ENCODE measurements around the gene FCN1. TPM values are rescaled to one million over a fixed set of nuclear protein-coding genes. Genes with fewer than 3 reads are reported as not detected.

FCN1 gene
- total RNA-seq, 1 donor from 2014 or later = not detected

DNA sequence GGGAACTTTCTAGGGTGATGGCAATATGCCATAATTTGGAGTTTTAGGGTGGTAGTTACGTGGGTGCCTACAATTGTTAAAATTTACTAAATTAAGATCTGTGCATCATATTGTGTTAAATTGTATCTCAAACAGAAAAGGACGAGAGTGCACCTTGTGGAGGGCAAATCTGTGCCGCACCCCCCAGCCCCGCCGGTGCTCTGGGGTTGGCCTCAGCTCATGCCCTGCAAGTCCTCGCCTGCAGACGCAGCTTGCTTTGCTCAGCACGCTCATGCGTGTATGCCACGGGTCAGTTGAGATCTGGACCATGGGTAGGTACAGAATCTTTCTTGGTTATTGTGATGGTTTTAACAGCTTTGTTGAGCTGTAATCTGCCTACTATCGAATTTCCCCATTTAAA is 33.7 kb upstream of the FCN1 start:
- TF ChIP-seq, protein P1, sequence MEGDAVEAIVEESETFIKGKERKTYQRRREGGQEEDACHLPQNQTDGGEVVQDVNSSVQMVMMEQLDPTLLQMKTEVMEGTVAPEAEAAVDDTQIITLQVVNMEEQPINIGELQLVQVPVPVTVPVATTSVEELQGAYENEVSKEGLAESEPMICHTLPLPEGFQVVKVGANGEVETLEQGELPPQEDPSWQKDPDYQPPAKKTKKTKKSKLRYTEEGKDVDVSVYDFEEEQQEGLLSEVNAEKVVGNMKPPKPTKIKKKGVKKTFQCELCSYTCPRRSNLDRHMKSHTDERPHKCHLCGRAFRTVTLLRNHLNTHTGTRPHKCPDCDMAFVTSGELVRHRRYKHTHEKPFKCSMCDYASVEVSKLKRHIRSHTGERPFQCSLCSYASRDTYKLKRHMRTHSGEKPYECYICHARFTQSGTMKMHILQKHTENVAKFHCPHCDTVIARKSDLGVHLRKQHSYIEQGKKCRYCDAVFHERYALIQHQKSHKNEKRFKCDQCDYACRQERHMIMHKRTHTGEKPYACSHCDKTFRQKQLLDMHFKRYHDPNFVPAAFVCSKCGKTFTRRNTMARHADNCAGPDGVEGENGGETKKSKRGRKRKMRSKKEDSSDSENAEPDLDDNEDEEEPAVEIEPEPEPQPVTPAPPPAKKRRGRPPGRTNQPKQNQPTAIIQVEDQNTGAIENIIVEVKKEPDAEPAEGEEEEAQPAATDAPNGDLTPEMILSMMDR (IDR thresholded peaks at IDR 0.05) = no peak
- peaks cover 8% of the 10 kb centered on the region for H3K9me3 Mint-ChIP-seq (ENCODE audit: unreplicated experiment)
- no peak overlapping the region for H3K4me3 Mint-ChIP-seq (ENCODE audit: unreplicated experiment)
- H3K27me3 Mint-ChIP-seq (ENCODE audit: unreplicated experiment) = peaks cover 3% of the 10 kb centered on the region
- no peaks in the 10 kb centered on the region for H3K36me3 Mint-ChIP-seq (ENCODE audit: unreplicated experiment)
- no peaks in the 10 kb centered on the region for H3K4me1 Mint-ChIP-seq (ENCODE audit: unreplicated experiment)
- H3K27ac Mint-ChIP-seq (ENCODE audit: unreplicated experiment) = no peak overlapping the region
- DNase-seq (ENCODE audit: extremely low spot score, unreplicated experiment) = no peak

DNA sequence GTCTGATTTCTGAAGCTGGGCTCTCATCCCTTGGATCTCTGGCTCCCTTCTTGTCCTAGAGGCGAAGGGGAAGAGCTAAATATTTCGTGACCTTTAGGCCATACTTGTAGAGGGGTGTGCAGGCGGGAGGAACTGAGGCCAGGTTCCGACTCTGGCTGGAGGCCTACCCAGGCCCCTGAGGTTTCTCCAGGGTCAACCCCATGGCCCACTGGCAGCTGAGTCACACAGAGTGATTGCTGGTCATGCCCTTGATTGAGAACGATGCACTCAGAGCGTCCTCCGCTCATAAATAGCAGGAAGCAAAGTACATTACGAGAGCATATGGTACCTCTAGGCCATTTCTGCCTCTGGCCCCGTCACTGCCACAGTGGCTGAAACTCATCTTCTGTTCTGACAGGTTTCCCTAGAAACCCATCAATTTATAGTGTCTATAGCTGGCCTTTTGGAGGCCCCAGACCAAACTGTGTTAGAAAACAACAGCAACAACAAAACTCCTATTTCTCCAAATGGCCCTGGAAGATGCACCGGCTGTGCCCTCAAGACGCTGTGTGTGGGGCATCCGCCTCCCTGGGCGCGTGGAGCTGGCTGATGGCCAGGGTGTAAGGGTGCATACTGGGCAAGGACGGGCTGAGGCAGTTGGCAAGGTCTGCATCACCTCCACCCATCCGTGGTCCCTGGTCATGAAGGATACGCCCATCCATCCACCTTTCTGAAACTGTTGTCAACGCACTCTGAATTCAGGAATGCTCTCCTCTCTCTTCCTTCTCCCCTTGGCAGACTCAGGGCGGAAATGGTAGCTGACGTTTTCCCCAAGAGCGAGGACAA is 32.9 kb upstream of the FCN1 start:
- Mint-ChIP-seq H3K9me3 (ENCODE audit: unreplicated experiment) (peaks cover 8% of the 10 kb centered on the region), H3K36me3 (ENCODE audit: unreplicated experiment) (no peaks in the 10 kb centered on the region), H3K27ac (ENCODE audit: unreplicated experiment) (no peak overlapping the region), H3K4me1 (ENCODE audit: unreplicated experiment) (no peaks in the 10 kb centered on the region), H3K4me3 (ENCODE audit: unreplicated experiment) (no peak overlapping the region), H3K27me3 (ENCODE audit: unreplicated experiment) (peaks cover 3% of the 10 kb centered on the region)
- TF ChIP-seq, protein P1 (IDR thresholded peaks at IDR 0.05) = no peak
- no peak for DNase-seq (ENCODE audit: extremely low spot score, unreplicated experiment)

DNA sequence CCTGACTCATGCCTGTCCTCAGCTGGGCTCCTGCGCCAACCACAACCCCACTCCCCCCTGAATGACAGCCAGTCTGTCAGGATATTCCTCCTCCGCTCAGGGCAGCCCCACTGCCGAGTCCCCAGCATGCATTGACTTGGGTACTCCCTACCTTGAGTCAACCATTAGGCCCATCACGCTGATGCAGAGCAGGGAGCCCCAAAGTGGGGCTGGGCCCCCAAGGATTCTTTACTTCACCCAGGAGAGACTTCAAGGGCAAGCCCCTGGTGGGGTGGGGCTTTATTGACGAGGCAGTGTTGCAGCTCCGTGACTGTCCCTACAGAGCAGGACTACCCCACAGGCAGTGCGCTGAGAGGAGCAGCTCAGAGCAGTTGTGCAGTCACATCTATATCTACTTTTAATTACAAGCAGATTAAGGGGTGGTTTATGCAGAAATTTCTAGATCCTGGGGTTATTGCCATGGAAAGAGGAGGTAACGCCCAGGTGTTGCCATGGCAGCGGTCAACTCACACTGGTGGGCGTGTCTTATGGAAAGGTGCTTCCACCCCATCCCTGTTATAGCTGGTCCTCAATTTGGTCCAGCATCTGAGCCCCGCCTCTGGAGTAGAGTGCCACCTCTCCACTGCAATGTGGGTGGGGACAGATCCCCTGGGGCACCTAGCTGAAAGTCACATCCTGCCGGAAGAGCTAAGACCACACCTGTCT is 32.1 kb upstream of the FCN1 start:
- Mint-ChIP-seq H3K27ac (ENCODE audit: unreplicated experiment) (no peak overlapping the region), H3K36me3 (ENCODE audit: unreplicated experiment) (no peaks in the 10 kb centered on the region), H3K9me3 (ENCODE audit: unreplicated experiment) (peaks cover 8% of the 10 kb centered on the region), H3K27me3 (ENCODE audit: unreplicated experiment) (peaks cover 3% of the 10 kb centered on the region), H3K4me1 (ENCODE audit: unreplicated experiment) (no peaks in the 10 kb centered on the region), H3K4me3 (ENCODE audit: unreplicated experiment) (no peak overlapping the region)
- DNase-seq (ENCODE audit: extremely low spot score, unreplicated experiment) = no peak
- TF ChIP-seq, protein P1 (IDR thresholded peaks at IDR 0.05) = no peak

DNA sequence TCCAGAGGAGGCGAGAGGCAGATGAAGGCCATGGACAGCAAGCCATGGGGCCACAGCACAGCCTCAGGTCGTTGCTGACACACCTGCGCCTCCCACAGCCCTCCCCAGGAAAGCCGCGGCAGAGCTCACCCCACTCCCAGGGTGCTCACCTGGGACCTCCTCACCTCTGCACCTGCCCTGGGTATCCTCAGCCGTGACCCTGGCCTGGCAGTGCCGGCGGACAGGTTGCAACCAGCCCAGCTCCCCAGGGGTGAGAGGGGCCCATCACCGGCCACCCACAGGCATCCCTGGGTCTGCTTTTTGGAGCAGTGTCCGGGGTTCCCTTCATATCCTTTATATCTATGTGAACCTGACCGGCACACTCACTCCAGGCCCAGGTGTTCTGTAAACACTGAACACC is 30.4 kb upstream of the FCN1 start:
- no peaks in the 10 kb centered on the region for H3K36me3 Mint-ChIP-seq (ENCODE audit: unreplicated experiment)
- no peak overlapping the region for H3K27ac Mint-ChIP-seq (ENCODE audit: unreplicated experiment)
- DNase-seq (ENCODE audit: extremely low spot score, unreplicated experiment) = no peak
- H3K9me3 Mint-ChIP-seq (ENCODE audit: unreplicated experiment) = no peaks in the 10 kb centered on the region
- no peak overlapping the region for H3K4me3 Mint-ChIP-seq (ENCODE audit: unreplicated experiment)
- TF ChIP-seq, protein P1 (IDR thresholded peaks at IDR 0.05) = no peak
- H3K27me3 Mint-ChIP-seq (ENCODE audit: unreplicated experiment) = peaks cover 3% of the 10 kb centered on the region
- H3K4me1 Mint-ChIP-seq (ENCODE audit: unreplicated experiment) = no peaks in the 10 kb centered on the region

DNA sequence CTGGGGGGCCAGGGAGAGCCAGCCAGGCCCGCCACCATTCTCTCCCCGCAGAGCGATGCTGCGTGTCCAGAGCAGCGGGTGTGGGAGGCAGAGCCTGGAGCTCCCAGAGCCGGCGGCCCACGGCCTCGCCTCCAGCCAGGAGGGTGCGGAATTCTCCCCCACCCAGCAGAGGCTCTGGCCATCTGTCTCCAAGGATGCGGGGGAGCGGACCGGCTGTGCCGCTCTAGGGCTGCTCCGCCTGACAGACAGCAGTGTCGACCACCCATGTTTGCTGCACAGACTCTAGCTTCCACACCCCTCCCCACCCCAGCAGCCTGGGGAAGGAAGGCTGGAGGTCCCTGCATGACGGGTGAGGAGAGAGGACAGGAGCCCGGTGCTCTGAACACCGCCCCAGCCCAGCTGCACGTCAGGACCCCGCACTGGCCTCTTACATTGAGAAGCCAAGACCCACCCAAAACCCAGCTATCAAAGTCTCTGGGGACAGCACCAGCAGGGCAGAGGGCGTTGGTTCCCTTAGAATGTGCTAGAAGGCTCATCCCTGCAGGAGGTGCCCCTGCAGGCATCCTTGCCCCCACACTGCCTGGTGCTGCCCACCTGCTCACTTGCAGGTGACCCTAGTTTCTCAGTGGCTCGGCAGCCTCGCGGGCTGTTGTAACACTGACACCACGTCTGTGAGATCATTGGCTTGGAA is 29.7 kb upstream of the FCN1 start:
- Mint-ChIP-seq H3K27ac (ENCODE audit: unreplicated experiment) (no peak overlapping the region), H3K36me3 (ENCODE audit: unreplicated experiment) (no peaks in the 10 kb centered on the region), H3K4me1 (ENCODE audit: unreplicated experiment) (no peaks in the 10 kb centered on the region), H3K9me3 (ENCODE audit: unreplicated experiment) (no peaks in the 10 kb centered on the region), H3K27me3 (ENCODE audit: unreplicated experiment) (peaks cover 9% of the 10 kb centered on the region), H3K4me3 (ENCODE audit: unreplicated experiment) (no peak overlapping the region)
- no peak for DNase-seq (ENCODE audit: extremely low spot score, unreplicated experiment)
- TF ChIP-seq, protein P1 (IDR thresholded peaks at IDR 0.05) = no peak

All from osteocyte (in vitro differentiated cells).